Measurements from ENCODE around the gene CFAP299.
"Not testable (repeated sequence)": the region's sequence is repeated elsewhere in the genome, so short reads cannot be mapped to it uniquely, and the experiment has no call there.

Gene CFAP299

DNA sequence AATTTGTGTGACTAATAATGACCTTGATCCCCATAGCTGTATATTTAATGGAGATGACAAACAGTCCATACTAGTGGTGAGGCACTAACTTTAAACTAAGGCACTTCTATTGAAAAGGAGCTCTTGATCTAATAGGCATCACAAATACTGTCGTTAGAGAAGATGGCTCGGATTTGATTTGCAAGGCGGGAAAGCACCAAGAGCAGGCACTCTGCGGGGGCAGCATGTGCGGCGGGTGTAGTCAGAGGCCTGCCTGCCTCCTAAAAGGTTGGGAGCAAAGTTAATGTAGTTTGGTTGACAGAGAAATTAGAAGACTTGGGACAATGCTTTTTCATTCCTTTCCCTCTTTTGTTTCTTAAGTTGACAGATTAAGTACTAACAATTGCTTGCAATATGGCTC lies 278.8 kb downstream of the CFAP299 start:
- no peak for DNase-seq

DNA sequence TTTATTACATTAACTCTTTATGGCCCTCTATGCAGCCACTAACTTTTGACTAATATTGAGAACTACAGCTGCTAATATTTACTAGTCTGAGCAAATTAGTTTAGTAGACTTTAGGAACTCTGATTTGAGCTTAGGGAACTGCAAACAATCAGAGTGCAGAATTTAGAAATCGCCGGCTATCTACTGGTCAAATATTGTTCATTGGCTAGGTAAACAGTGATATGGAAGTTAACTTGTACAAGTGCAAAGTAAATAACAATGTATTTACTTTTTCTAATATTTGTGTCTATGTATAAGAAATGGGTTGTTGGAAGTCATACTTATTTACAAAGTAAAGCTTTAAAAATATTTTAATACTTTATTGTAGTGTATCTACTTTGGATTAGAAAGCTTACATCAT lies 279.6 kb downstream of the CFAP299 start:
- DNase-seq, result no peak

GRCh38 chr4:80619070-80619674 lies 283.6 kb downstream of the CFAP299 start:
- no peak for DNase-seq

DNA sequence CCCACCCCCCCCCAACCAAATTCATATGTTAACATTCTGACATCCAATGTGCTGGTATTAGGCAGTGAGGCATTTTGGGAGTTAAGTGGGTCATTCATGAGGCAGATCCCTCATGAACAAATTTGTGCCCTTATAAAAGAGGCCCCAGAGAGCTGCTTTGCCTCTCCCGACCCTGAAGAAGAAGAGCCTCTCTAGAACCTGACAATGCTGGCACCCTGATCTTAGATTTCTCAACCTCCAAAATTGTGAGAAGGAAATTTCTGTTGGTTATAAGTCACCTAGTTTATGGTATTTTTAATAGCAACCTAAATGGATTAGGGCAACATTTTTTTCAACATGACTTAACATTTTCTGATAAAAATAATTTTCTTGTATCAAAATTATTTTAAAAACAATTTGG lies 296.3 kb downstream of the CFAP299 start:
- no peak for DNase-seq

DNA sequence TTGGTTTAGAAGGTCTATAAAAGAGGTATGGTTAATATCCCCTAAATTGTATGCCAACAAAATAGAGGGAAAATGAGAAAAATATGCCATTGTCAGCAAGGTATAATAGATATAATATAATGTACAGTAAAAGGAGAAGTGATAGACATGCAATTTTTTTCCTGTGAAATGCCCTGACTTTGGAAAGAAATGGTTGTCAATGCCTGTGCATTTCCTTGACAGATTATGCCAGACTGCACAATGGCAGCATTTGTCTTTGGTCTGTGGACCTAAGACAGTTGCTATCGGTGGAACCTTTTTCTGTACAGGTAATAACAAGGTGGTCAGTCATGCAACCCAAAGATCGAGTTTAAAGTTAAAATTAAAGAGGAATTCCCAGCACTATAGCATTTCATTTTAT lies 301.7 kb downstream of the CFAP299 start:
- no peak for DNase-seq

DNA sequence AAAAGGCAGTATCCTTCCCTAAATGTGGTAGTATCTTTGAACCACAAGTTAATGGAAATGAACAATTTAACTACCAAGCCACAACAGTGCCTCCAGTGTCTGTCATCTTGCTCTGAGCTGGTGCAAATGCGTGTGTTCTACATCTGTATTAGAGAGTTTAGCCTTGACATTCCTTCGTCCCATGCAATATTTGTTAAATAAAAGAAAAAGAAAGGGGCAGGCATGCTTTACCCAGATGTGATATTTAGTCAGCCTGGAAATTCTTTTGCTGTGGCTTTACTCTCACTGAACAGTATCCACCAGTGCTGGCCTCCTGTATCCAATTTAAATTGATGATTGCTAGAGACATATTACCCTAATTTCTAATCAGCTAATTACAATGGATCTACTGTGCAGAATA lies 310.5 kb downstream of the CFAP299 start:
- DNase-seq, result no peak

- DNase-seq, result no peak
Observed at GRCh38 chr4:80655662-80656061, 320.1 kb downstream of the CFAP299 start.

DNA sequence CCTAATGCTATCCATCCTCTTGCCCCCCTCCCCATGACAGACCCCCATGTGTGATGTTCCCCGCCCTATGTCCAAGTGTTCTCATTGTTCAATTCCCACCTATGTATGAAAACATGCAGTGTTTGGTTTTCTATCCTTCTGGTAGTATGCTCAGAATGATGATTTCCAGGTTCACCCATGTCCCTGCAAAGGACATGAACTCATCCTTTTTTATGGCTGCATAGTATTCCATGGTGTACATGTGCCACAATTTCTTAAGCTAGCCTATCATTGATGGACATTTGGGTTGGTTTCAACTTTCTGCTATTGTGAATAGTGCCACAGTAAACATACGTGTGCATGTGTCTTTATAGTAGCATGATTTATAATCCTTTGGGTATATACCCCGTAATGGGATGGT lies 334.6 kb downstream of the CFAP299 start:
- not testable (repeated sequence) for DNase-seq

DNA sequence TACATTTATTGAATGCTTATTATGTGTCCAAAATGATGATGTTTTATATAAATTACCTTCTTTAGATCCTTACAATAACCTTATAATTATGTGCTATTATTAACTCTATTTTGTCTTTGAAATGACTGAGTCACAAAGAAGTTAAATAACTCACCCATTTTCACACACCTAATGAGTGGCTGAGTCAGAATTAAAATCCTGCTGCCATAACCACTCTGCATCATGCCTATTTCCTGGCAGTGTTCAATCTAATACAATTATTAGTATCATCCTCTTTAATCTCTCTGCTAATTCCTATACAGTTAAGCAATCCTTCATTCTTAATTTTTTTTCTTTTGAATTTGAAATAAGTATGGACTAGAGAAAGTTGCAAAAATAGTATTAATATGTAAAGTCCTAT lies 342.9 kb downstream of the CFAP299 start:
- DNase-seq, result no peak

- DNase-seq, result no peak
Observed at GRCh38 chr4:80680934-80681333, 345.4 kb downstream of the CFAP299 start.

- DNase-seq, result no peak
Observed at GRCh38 chr4:80685214-80685613, 349.7 kb downstream of the CFAP299 start.

- not testable (repeated sequence) for DNase-seq
Observed at GRCh38 chr4:80687736-80688135, 352.2 kb downstream of the CFAP299 start.

DNA sequence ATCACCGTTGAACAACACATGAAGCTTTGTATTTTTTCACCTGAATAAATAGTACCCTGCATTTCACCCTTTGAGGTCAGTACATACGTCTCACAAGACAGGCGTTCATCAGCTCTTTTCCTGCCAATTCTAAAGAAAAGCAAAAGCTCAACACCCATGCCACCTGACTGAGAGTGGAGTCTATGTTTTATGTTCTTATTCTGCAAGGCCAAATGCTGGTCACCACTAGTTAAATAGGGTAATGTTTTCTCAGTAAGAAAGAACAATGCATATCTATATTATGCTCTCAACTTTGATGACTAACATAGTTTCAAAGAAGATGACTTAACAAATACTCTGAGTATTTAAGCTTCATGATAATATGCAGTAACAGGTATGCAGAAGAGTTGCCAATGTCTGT lies 358.6 kb downstream of the CFAP299 start:
- no peak for DNase-seq

- no peak for DNase-seq
Observed at GRCh38 chr4:80705311-80705710, 369.8 kb downstream of the CFAP299 start.

- no peak for DNase-seq
Observed at GRCh38 chr4:80709082-80709869, 373.7 kb downstream of the CFAP299 start.

DNA sequence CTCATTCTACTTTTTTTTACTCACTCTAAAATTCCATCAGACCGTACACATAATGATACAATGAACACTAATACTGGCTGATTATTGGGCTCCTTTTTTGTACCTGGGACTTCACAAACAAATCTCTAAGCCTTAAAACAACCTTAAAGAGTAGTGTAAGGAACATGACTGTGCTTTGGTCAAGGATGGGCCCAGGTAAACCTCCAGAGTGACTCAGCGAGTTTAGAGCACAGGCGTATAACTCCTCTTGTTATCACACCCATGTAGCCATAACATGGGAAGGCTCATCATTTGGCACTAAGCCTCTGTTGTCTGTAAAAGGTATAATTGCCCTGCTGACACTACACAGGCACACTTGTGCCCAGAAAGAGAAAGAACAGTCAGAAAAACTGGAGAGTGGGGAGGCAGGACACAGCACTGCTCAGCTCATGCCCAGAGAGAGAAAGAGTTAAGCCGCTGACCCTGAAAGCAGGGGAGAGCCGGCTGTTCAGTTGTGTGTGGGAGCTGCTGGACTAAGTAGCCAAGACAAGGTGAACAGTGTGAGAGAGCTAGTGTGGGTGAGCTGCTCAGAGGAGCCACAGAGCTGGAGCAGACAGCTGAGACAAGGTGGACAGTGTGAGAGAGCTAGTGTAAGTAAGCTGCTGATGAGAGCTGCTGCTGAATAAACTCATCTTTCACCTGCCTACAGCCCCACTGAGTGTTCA lies 375.4 kb downstream of the CFAP299 start:
- no peak for DNase-seq

DNA sequence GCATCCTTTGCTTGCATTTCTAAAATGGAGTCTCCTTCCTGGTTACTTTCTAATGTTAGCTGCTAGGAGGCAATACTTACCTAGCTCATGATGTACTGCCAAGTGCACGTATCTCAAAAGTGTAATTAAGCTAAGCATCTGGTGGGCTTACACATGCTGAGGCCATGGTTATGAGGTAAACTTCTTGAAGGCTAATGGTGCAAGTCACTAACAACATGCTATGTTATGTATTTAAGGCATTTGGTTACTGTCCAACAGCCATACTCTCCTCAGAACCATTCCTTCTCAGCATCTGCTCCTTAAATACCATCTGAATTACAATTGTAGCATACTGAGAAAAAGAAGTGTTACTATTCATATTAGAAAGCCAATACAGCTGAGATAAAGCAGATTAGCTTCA lies 376.4 kb downstream of the CFAP299 start:
- no peak for DNase-seq

GRCh38 chr4:80713409-80713808 lies 377.9 kb downstream of the CFAP299 start:
- no peak for DNase-seq

DNA sequence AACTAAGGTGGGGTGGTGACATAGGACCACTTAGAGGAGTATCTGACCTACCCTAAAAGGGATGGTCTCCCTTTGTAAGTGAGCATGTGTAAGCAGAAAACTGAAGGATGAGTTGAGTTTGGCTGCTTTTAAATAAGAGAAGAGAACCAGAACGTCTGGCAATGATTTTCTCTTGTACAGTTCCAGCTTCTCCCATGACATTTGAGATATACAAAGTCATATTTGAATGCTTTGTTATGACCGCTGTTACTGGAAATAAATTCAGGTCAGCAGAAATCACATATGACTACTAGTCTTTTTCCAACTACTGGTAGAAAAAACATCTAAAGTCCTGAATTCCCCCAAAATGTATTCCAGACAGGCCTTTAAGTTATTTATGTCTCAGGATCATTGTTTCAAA lies 381.7 kb downstream of the CFAP299 start:
- DNase-seq, result no peak

DNA sequence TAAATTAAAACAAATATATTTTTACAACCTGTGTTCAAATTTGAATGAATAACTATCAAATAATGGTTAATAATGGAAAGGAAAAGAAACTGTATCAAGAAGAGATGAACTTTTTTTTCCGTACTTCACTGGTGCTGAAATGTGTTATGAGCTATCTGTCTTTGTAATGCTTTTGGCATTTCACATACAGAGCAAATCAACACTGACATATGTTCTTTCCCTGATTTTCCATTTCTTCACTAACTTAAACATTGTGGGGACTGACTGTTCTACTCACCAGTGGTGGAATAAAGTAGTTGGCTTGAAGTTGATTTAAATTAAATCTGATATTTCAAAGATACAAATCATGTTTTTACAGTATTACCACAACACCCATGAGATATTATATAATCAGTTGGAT lies 390.9 kb downstream of the CFAP299 start:
- no peak for DNase-seq

DNA sequence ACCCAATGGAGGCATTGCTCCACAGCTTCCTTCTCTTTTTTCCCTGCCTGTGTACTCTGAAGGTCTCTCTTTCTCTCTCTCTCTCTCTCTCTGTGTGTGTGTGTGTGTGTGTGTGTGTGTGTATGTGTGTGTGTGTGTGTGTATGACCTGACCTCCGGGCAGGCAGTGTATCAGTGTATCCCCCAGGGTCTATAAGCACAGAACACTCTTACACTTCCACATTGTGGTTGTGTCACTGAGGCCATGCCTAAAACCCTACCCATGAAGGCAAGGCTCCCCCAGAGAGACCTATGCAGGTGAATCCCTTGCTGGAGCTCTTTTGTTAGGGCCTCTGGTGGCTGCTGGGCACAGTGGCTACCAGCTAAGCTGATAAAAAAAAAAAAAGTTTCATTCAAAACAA lies 394.6 kb downstream of the CFAP299 start:
- no peak for DNase-seq

DNA sequence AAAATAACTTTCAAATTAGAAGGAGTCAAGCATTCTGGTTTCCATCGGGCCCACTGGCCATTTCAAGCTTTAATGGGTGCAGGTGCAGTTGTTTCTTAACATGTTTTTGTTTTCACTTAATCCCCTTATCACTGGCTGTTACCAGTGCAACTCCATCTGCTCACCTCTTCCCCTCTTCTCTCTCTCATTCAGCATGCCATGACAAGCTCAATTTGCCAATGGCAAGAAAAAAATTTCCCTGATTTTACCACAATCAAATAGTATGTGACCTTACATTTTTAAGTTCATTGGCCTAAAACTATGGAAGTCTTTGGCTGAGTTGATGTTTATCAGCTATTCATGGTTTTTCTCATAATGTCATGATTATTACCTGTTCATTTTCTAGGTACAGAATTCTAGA lies 395.9 kb downstream of the CFAP299 start:
- no peak for DNase-seq

DNA sequence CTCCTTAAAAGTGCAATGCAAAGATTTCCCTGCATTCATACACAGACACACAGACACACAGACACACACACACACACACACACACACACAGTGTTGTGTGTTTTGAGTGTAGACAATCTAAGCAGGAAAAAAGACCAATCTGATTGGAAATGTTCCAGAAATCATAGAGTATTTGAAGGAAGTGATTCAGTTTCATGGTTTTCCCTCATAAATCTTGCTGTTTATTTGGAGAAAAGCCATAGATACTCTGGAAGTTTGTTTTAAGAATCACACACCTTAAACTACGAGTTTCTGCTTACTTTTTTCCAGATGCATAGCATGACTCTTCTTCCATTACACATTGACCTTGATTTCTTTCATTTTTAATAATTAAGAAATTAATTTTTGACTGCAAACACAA lies 396.5 kb downstream of the CFAP299 start:
- no peak for DNase-seq

GRCh38 chr4:80740375-80740774 lies 404.8 kb downstream of the CFAP299 start:
- DNase-seq, result no peak
